Stimulated activated CD4-positive, alpha-beta T cell treated with anti-CD3 and anti-CD28 coated beads, Interleukin-1b, Interleukin-23, amount 100 ng/mL, for 24 hours (primary cell): Measurements from ENCODE around the gene BMP8B.
A peak's percentile ranks its signal among the peaks of the same experiment; 100 is the strongest.
"Not testable (repeated sequence)": the region's sequence is repeated elsewhere in the genome, so short reads cannot be mapped to it uniquely, and the experiment has no call there.

Experiments
- DNase-seq, 4 experiments: peaks; one replicate each; pipeline ENCODE4 v3.0.0-alpha.2; 2020; ENCODE audit warnings: low read depth in 4 of 4, low spot score in 1 of 4

Gene BMP8B

GRCh38 chr1:39816415-39817090 is 27.9 kb upstream of the BMP8B start:
- peak in 3 of 4 experiments; percentile 3 to 46 (median 18) for DNase-seq

- no peak for DNase-seq
Measured at GRCh38 chr1:39812913-39813312, 24.2 kb upstream of the BMP8B start.

- DNase-seq, result no peak
Measured at GRCh38 chr1:39808784-39809517, 20.3 kb upstream of the BMP8B start.

- no peak for DNase-seq
Measured at GRCh38 chr1:39805385-39805784, 16.7 kb upstream of the BMP8B start.

GRCh38 chr1:39802496-39803260 is 14.0 kb upstream of the BMP8B start:
- no peak for DNase-seq

- DNase-seq, result no peak
Measured at GRCh38 chr1:39800471-39800835, 11.8 kb upstream of the BMP8B start.

GRCh38 chr1:39799770-39800470 is 11.3 kb upstream of the BMP8B start:
- peak in 3 of 4 experiments; percentile 53 to 66 (median 60) for DNase-seq

- peak; percentile 65 to 81 (median 71) for DNase-seq
Measured at GRCh38 chr1:39798859-39799769, 10.4 kb upstream of the BMP8B start.

GRCh38 chr1:39795651-39796050 is 7.0 kb upstream of the BMP8B start:
- no peak for DNase-seq

GRCh38 chr1:39791838-39792237 is 3.2 kb upstream of the BMP8B start:
- DNase-seq, result no peak

GRCh38 chr1:39789571-39790110 is 976 bp upstream of the BMP8B start:
- no peak for DNase-seq

- DNase-seq, result no peak
Measured at GRCh38 chr1:39788426-39788757, 273 bp downstream of the BMP8B start.

GRCh38 chr1:39787964-39788363 is 701 bp downstream of the BMP8B start:
- not testable (repeated sequence) for DNase-seq

GRCh38 chr1:39787468-39787867 is 1.2 kb downstream of the BMP8B start:
- no peak for DNase-seq

- not testable (repeated sequence) for DNase-seq
Measured at GRCh38 chr1:39787108-39787375, 1.6 kb downstream of the BMP8B start.

GRCh38 chr1:39786303-39787107 is 2.2 kb downstream of the BMP8B start:
- not testable (repeated sequence) for DNase-seq

- not testable (repeated sequence) for DNase-seq
Measured at GRCh38 chr1:39782685-39783084, 6.0 kb downstream of the BMP8B start.

GRCh38 chr1:39782103-39782502 is 6.6 kb downstream of the BMP8B start:
- no peak for DNase-seq

- no peak for DNase-seq
Measured at GRCh38 chr1:39781349-39781715, 7.3 kb downstream of the BMP8B start.

GRCh38 chr1:39779821-39780220 is 8.8 kb downstream of the BMP8B start:
- no peak for DNase-seq
